K562 (cell line): Measurements from ENCODE around the gene GGTLC2. TPM values are rescaled to one million over a fixed set of nuclear protein-coding genes. Genes with fewer than 3 reads are reported as not detected.
A peak's percentile ranks its signal among the peaks of the same experiment; 100 is the strongest.
"Not testable (repeated sequence)": the region's sequence is repeated elsewhere in the genome, so short reads cannot be mapped to it uniquely, and the experiment has no call there.

Experiments used
- ARHGAP35 ChIP-seq: fragments of 450-650 bp; IDR thresholded peaks from 2 replicates; pipeline ENCODE4 v1.6.1; 2018; ENCODE audit not compliant: partially characterized antibody
- CBFA2T3 ChIP-seq: fragments of 450-650 bp; IDR thresholded peaks from 2 replicates; pipeline ENCODE4 v1.6.1; 2017
- EHMT2 ChIP-seq: fragments of 450-650 bp; IDR thresholded peaks from 2 replicates; pipeline ENCODE4 v1.6.1; 2018; ENCODE audit warnings: antibody characterized with exemption
- HDAC1 ChIP-seq, 2 experiments: fragments of 450-650 bp; IDR thresholded peaks; 2 replicates each; pipeline ENCODE4 v1.6.1; 2016 to 2017; ENCODE audit warnings: inconsistent platforms in 1 of 2, mild to moderate bottlenecking in 1 of 2, moderate library complexity in 1 of 2
- MCM3 ChIP-seq: fragments of 450-650 bp; IDR thresholded peaks from 2 replicates; pipeline ENCODE4 v1.6.1; 2016
- MEF2D ChIP-seq: conservative IDR thresholded peaks from 2 replicates; pipeline ENCODE4 v1.6.1; 2016; ENCODE audit warnings: low read depth, missing genetic modification characterization, missing compliant biosample characterization
- PHF20 ChIP-seq: fragments of 450-650 bp; IDR thresholded peaks from 2 replicates; pipeline ENCODE4 v1.6.1; 2018; ENCODE audit not compliant: partially characterized antibody
- TSC22D4 ChIP-seq: fragments of 450-650 bp; IDR thresholded peaks from 2 replicates; pipeline ENCODE4 v1.6.1; 2016; ENCODE audit warnings: missing genetic modification characterization, missing biosample characterization, control low read depth
- polyA plus RNA-seq, 8 experiments: library from polyadenylated mRNA; depleted of rRNA in 4 of 8; stranded (reverse) in 5 of 8; unstranded in 3 of 8; fragments of >200 nt; fragmentation: Nextera tagmentation in 2 of 8; fragmentation: Illumina TruSeq in 1 of 8; extraction: Ambion mirVana in 2 of 8; extraction: Trizol in 1 of 8; gene quantifications; 2 replicates each; pipeline versions ENCODE4 v1.2.1 to v1.2.3, GENCODE V29; 2011 to 2014; ENCODE audit warnings: inconsistent platforms in 1 of 8, missing spikeins in 1 of 8
- total RNA-seq, 7 experiments: library from RNA; depleted of rRNA in 6 of 7; stranded (reverse); fragments of >200 nt in 6 of 7; fragmentation: Illumina TruSeq in 2 of 7; extraction: Trizol in 2 of 7; gene quantifications; 2 replicates each; pipeline versions ENCODE4 v1.2.1 to v1.2.3, GENCODE V29; 2011 to 2021; ENCODE audit warnings: low replicate concordance in 1 of 7
- TF ChIP-seq, protein P1 (sequence below), 2 experiments: fragments of 450-650 bp; IDR thresholded peaks; 2 replicates each; pipeline ENCODE4 v1.6.1; 2016
- TF ChIP-seq, protein P2 (sequence below): fragments of 450-650 bp; IDR thresholded peaks from 2 replicates; pipeline ENCODE4 v1.6.1; 2018; ENCODE audit warnings: mild to moderate bottlenecking, low read depth; ENCODE audit not compliant: partially characterized antibody
- TF ChIP-seq, protein P3 (sequence below), 3 experiments: fragments of 200-800 bp in 1 of 3; sonication (Bioruptor generic) in 1 of 3; sonication (generic) in 1 of 3; formaldehyde crosslinking in 1 of 3; IDR thresholded peaks; 2 replicates each; pipeline versions ENCODE4 v1.6.1 to v1.8.0; 2016 to 2022; ENCODE audit warnings: mild to moderate bottlenecking in 2 of 3, missing compliant biosample characterization in 2 of 3, missing genetic modification characterization in 2 of 3, missing genetic modification reagents in 1 of 3
- TF ChIP-seq, protein P4 (sequence below), 2 experiments: fragments of 450-650 bp in 1 of 2; sonication (generic) in 1 of 2; formaldehyde crosslinking; conservative IDR thresholded peaks; 2 replicates each; pipeline versions ENCODE4 v1.4.0 to v1.8.1; 2020 to 2022; ENCODE audit warnings: mild to moderate bottlenecking in 1 of 2, missing genetic modification reagents in 1 of 2
- TF ChIP-seq, protein P5 (sequence below), 2 experiments: fragments of 450-650 bp; IDR thresholded peaks; 2 replicates each; pipeline ENCODE4 v1.6.1; 2018; ENCODE audit warnings: mild to moderate bottlenecking in 2 of 2, low read depth in 1 of 2; ENCODE audit not compliant: partially characterized antibody in 2 of 2
- TF ChIP-seq, protein P6 (sequence below): fragments of 450-650 bp; IDR thresholded peaks from 2 replicates; pipeline ENCODE4 v1.6.1; 2016; ENCODE audit warnings: missing biosample characterization, missing genetic modification characterization

The GGTLC2 gene
- total and polyA plus RNA-seq, 9 of the 15 experiments (the other 6 are each of a cell fraction or from before 2014, with no cell fraction given): not detected

DNA sequence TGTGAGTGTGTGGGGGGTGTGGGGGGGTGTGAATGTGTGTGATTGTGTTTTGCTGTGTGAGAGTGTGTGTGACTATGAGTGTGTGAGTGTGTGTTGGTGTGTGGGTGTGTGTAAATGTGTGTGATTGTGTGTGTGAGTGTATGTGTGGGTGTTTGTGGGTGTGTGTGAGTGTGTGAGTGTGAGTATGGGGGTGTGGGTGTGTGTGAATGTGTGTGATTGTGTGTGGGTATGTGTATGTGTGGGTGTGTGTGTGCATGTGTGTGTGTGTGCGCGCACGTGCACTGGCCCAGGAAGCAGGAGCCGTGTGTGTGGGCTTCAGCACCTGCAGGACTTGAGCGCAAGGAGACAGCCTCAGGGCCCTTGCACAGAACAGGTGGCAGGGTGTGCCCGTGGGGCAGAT lies 8.2 kb downstream of the GGTLC2 start (continued):
- TF ChIP-seq, protein P1, sequence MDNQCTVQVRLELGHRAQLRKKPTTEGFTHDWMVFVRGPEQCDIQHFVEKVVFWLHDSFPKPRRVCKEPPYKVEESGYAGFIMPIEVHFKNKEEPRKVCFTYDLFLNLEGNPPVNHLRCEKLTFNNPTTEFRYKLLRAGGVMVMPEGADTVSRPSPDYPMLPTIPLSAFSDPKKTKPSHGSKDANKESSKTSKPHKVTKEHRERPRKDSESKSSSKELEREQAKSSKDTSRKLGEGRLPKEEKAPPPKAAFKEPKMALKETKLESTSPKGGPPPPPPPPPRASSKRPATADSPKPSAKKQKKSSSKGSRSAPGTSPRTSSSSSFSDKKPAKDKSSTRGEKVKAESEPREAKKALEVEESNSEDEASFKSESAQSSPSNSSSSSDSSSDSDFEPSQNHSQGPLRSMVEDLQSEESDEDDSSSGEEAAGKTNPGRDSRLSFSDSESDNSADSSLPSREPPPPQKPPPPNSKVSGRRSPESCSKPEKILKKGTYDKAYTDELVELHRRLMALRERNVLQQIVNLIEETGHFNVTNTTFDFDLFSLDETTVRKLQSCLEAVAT (IDR thresholded peaks at IDR 0.05): peak; percentile 91 to 96; a peak in 3 of 4 replicates
- TF ChIP-seq, protein P2, sequence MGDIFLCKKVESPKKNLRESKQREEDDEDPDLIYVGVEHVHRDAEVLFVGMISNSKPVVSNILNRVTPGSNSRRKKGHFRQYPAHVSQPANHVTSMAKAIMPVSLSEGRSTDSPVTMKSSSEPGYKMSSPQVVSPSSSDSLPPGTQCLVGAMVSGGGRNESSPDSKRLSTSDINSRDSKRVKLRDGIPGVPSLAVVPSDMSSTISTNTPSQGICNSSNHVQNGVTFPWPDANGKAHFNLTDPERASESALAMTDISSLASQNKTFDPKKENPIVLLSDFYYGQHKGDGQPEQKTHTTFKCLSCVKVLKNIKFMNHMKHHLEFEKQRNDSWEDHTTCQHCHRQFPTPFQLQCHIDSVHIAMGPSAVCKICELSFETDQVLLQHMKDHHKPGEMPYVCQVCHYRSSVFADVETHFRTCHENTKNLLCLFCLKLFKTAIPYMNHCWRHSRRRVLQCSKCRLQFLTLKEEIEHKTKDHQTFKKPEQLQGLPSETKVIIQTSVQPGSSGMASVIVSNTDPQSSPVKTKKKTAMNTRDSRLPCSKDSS: peak; percentile 84
- peak in 1 of 2 experiments; percentile 90; a peak in 2 of 4 replicates for TF ChIP-seq HDAC1 (IDR thresholded peaks at IDR 0.05)
- TF ChIP-seq PHF20: peak; percentile 84
- TF ChIP-seq, protein P3, sequence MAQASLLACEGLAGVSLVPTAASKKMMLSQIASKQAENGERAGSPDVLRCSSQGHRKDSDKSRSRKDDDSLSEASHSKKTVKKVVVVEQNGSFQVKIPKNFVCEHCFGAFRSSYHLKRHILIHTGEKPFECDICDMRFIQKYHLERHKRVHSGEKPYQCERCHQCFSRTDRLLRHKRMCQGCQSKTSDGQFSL (CRISPR knock-in tag; IDR thresholded peaks at IDR 0.05): not testable (repeated sequence)
- TF ChIP-seq, protein P3 (tag; IDR thresholded peaks at IDR 0.05): peak in 1 of 2 experiments; percentile 20; a peak in 1 of 4 replicates
- TF ChIP-seq, protein P4, sequence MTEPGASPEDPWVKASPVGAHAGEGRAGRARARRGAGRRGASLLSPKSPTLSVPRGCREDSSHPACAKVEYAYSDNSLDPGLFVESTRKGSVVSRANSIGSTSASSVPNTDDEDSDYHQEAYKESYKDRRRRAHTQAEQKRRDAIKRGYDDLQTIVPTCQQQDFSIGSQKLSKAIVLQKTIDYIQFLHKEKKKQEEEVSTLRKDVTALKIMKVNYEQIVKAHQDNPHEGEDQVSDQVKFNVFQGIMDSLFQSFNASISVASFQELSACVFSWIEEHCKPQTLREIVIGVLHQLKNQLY (CRISPR knock-in tag; conservative IDR thresholded peaks at IDR 0.05): peak in 1 of 2 experiments; percentile 85; a peak in 1 of 4 replicates
- TF ChIP-seq, protein P5, sequence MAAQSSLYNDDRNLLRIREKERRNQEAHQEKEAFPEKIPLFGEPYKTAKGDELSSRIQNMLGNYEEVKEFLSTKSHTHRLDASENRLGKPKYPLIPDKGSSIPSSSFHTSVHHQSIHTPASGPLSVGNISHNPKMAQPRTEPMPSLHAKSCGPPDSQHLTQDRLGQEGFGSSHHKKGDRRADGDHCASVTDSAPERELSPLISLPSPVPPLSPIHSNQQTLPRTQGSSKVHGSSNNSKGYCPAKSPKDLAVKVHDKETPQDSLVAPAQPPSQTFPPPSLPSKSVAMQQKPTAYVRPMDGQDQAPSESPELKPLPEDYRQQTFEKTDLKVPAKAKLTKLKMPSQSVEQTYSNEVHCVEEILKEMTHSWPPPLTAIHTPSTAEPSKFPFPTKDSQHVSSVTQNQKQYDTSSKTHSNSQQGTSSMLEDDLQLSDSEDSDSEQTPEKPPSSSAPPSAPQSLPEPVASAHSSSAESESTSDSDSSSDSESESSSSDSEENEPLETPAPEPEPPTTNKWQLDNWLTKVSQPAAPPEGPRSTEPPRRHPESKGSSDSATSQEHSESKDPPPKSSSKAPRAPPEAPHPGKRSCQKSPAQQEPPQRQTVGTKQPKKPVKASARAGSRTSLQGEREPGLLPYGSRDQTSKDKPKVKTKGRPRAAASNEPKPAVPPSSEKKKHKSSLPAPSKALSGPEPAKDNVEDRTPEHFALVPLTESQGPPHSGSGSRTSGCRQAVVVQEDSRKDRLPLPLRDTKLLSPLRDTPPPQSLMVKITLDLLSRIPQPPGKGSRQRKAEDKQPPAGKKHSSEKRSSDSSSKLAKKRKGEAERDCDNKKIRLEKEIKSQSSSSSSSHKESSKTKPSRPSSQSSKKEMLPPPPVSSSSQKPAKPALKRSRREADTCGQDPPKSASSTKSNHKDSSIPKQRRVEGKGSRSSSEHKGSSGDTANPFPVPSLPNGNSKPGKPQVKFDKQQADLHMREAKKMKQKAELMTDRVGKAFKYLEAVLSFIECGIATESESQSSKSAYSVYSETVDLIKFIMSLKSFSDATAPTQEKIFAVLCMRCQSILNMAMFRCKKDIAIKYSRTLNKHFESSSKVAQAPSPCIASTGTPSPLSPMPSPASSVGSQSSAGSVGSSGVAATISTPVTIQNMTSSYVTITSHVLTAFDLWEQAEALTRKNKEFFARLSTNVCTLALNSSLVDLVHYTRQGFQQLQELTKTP (IDR thresholded peaks at IDR 0.05; ENCODE audit: low read depth in 1 of 2, partially characterized antibody in 2 of 2): peak in 1 of 2 experiments; percentile 55
- TF ChIP-seq, protein P6, sequence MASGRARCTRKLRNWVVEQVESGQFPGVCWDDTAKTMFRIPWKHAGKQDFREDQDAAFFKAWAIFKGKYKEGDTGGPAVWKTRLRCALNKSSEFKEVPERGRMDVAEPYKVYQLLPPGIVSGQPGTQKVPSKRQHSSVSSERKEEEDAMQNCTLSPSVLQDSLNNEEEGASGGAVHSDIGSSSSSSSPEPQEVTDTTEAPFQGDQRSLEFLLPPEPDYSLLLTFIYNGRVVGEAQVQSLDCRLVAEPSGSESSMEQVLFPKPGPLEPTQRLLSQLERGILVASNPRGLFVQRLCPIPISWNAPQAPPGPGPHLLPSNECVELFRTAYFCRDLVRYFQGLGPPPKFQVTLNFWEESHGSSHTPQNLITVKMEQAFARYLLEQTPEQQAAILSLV (tag): peak; percentile 55; the same call in 1 of the 2 replicates
- TF ChIP-seq MCM3: peak; percentile 78
- peak; percentile 88 for TF ChIP-seq MEF2D (tag)
- peak; percentile 78 for TF ChIP-seq EHMT2
- peak; percentile 82 for TF ChIP-seq ARHGAP35
- 0 out of 2 replicates have a peak, but pooled peaks have one; percentile 26 for TF ChIP-seq CBFA2T3
- peak; percentile 99 for TF ChIP-seq TSC22D4 (tag)
